ENCODE measurements around the gene GREB1L.

DNA sequence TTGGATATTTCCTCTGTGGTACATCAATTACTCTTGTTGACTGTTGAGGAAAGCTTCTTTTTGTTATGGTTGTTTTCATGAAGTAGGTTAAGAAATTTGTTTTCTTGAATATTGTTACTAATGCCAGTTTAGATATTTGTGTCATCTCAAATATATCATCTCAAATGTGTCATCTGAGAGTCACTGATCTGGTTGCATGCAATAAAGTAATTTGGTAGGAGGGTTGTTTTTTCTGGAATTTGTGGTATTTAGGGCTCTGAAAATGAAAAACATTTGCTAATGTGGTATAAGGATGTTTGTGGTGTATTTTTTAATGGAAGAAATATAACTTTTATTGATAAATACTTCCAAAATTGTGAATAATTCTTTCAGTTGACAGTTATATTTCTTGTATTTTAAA is 117.7 kb downstream of the GREB1L start:
- TF ChIP-seq POLR2A (IDR thresholded peaks at IDR 0.05; ENCODE audit: low read length), result no peak
- TF ChIP-seq GATA1 (IDR thresholded peaks at IDR 0.05; ENCODE audit: low read depth, low read length), result no peak

Data from erythroblast (primary cell).